T follicular helper cell (primary cell): ENCODE measurements around the gene RBBP8NL.

ENCODE experiments used
- DNase-seq: peaks from one replicate; pipeline ENCODE4 v3.0.0-alpha.2; 2020; ENCODE audit warnings: low read depth

The RBBP8NL gene

GRCh38 chr20:62462976-62463592 is 35.7 kb upstream of the RBBP8NL start:
- no peak for DNase-seq

GRCh38 chr20:62461834-62462233 is 34.5 kb upstream of the RBBP8NL start:
- DNase-seq, result no peak

- no peak for DNase-seq
Measured at GRCh38 chr20:62461157-62461556, 33.8 kb upstream of the RBBP8NL start.

- DNase-seq, result no peak
Measured at GRCh38 chr20:62460678-62461077, 33.3 kb upstream of the RBBP8NL start.

GRCh38 chr20:62459488-62459887 is 32.1 kb upstream of the RBBP8NL start:
- no peak for DNase-seq

GRCh38 chr20:62458275-62459251 is 31.2 kb upstream of the RBBP8NL start:
- no peak for DNase-seq

GRCh38 chr20:62457831-62458230 is 30.5 kb upstream of the RBBP8NL start:
- no peak for DNase-seq

GRCh38 chr20:62457098-62457497 is 29.8 kb upstream of the RBBP8NL start:
- no peak for DNase-seq

- DNase-seq, result no peak
Measured at GRCh38 chr20:62455929-62456328, 28.6 kb upstream of the RBBP8NL start.

- no peak for DNase-seq
Measured at GRCh38 chr20:62454904-62455636, 27.7 kb upstream of the RBBP8NL start.

- no peak for DNase-seq
Measured at GRCh38 chr20:62453186-62453808, 26.0 kb upstream of the RBBP8NL start.

GRCh38 chr20:62452475-62453095 is 25.2 kb upstream of the RBBP8NL start:
- DNase-seq, result no peak

GRCh38 chr20:62451970-62452369 is 24.6 kb upstream of the RBBP8NL start:
- DNase-seq, result no peak

GRCh38 chr20:62451156-62451767 is 23.9 kb upstream of the RBBP8NL start:
- DNase-seq, result no peak

GRCh38 chr20:62449951-62450691 is 22.8 kb upstream of the RBBP8NL start:
- DNase-seq, result no peak

- DNase-seq, result no peak
Measured at GRCh38 chr20:62448788-62449187, 21.4 kb upstream of the RBBP8NL start.

- DNase-seq, result no peak
Measured at GRCh38 chr20:62448038-62448437, 20.7 kb upstream of the RBBP8NL start.

GRCh38 chr20:62446888-62447869 is 19.8 kb upstream of the RBBP8NL start:
- DNase-seq, result no peak

GRCh38 chr20:62446481-62446880 is 19.1 kb upstream of the RBBP8NL start:
- no peak for DNase-seq
